A375 (cell line): ENCODE data around the gene SNX33. TPM values are rescaled to one million over a fixed set of nuclear protein-coding genes. Genes with fewer than 3 reads are reported as not detected.

Source experiments
- total RNA-seq: library from RNA; depleted of rRNA; stranded (reverse); fragments of >200 nt; shearing (Covaris generic); gene quantifications from 2 replicates; pipeline ENCODE4 v1.2.3, GENCODE V29; 2014; rRNA removed

Gene SNX33
- 9.1 and 9.2 TPM in 2 replicates for total RNA-seq

GRCh38 chr15:75647370-75648155, at the start of gene SNX33:
Gene SNX33, plus strand, starts transcription at chr15:75647912. Its CDS starts 1,191 bp downstream, at chr15:75649103.

GRCh38 chr15:75625542-75626347, 22.0 kb upstream of the SNX33 start, which contains the start of gene SNUPN:
Gene SNUPN, minus strand, starts transcription at chr15:75625725. Its CDS starts 4,674 bp downstream, at chr15:75621051.

GRCh38 chr15:75639709-75640482, 7.8 kb upstream of the SNX33 start, which contains the start of gene IMP3:
Gene IMP3, minus strand, starts transcription at chr15:75640224. Its CDS starts 56 bp downstream, at chr15:75640168.

Other genes starting within 250 kb of the SNX33 start
- gene SIN3A, start 196.2 kb upstream of the SNX33 start, total RNA-seq, result 31.0 and 40.1 TPM in 2 replicates
- 14.9 and 15.3 TPM in 2 replicates for gene PTPN9, start 68.6 kb upstream of the SNX33 start, total RNA-seq
- 28.7 and 29.4 TPM in 2 replicates for gene SNUPN, start 22.2 kb upstream of the SNX33 start, total RNA-seq
- gene IMP3, start 7.7 kb upstream of the SNX33 start, total RNA-seq, result 88.7 and 95.7 TPM in 2 replicates
- 257 and 268 TPM in 2 replicates for gene CSPG4, start 64.9 kb downstream of the SNX33 start, total RNA-seq
- 18.0 and 22.7 TPM in 2 replicates for gene UBE2Q2, start 195.5 kb downstream of the SNX33 start, total RNA-seq